GM18502 (cell line): Measurements from ENCODE around the gene DIAPH2.

Experiments used
- ATAC-seq: cut with Tn5 transposase; IDR thresholded peaks from one replicate; pipeline ENCODE4 v1.9.1; 2021; ENCODE audit warnings: mild to moderate bottlenecking; ENCODE audit not compliant: unreplicated experiment, poor library complexity

DIAPH2 gene

GRCh38 chrX:96684339-96685209 lies at the start of gene DIAPH2:
TSS of gene DIAPH2 (plus strand) at chrX:96684842.
- ATAC-seq = peak; percentile 85

DNA sequence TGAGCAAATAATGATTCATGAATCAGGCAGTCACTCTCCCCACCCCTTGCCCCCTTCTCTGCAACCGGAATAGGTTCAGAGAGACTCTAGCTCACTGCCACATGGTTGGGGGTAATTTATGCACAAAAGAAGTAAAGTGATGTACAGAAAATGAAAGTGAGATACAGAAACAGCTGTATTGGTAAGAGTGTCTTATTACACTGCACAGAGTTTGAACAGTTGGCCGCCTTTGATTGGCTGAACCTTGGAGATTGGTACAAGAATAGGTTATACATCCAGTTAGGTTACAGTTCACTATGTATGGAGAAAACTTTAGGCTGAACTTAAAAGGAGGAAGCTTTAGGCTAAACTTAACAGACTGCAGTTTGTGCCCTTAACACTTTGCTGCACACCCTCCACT lies 34.6 kb upstream of the DIAPH2 start:
- no peak for ATAC-seq

- ATAC-seq = no peak
Measured at GRCh38 chrX:96655947-96656623, 28.6 kb upstream of the DIAPH2 start.

DNA sequence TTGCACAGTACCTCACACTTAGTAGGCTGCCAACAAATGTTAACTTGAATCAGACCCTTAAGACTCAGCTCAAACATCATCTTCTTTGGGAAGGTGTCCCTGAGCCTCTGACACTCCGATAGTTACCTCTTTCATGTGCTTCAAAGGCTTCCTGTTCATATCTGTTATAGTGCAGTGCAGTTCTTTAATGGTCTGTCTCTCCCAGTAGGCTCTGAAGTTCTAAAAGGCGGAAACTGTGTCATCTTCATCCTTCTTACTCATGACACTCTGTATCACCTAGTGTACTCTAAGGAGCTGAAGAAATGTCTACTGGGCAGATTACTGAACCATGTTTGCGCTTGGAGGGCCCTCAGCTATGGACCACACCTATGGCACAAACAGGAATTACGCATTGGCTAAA lies 2.1 kb upstream of the DIAPH2 start:
- ATAC-seq = no peak

DNA sequence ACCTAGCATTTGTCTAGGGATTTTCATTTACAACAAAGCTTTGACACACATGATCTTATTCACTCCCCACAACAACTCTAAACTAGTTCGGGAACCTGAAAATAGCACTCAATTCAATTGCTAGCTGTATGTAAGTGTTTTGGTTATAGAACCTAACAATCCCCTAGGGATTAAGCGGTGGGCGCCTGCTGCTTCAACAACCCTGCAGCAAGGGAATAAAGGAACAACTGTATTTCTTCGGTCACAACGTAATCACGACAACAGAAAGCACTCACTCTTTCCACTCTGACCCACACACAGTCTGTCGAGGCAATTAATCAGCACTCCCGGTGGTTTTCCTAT lies 674 bp upstream of the DIAPH2 start:
- peak; percentile 2 for ATAC-seq

DNA sequence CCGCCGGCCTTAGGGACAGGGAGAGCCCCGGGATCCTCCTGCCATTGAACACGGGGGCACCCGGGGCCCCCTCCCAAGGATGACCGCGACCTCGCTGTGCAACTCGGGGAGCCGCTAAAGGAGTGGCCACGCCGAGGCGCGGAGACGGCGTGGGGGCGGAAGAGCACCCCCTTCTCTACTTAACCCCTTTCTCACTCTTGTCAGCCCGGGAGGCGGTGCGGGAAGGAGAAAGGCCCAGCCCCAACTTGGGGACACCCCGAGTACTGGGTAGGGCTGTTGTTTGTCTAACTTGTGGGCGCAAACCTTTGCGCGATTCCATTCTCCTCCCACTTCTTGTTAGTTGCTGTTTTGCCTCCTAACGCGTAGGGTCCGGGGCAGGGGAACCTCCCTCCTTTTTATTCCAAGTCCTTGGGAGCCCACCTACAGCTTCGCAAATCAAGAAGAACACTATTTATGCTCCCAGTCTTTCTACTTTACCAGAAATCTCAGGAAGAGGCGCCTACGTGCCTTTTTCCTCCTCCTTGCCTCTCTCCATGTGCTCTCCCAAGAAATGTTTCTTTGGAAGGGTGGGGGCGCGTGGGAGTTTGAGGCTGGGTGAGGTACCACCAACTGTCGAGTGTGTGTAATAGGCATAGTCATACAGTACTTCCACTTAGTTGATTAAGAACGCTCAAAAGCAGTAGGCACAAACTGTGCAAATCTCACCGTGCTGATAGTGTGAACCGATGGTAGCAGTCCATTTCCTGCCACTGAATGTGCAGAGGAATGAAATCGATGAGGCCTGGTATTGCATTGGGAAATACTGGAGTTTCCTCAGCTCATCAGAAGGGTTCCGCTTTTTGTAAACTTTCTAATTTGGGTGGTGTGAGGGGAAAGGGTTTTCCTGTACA lies 813 bp downstream of the DIAPH2 start:
- peak; percentile 34 for ATAC-seq

- no peak for ATAC-seq
Measured at GRCh38 chrX:96687776-96688175, 3.1 kb downstream of the DIAPH2 start.

GRCh38 chrX:96688789-96689188 lies 4.1 kb downstream of the DIAPH2 start:
- ATAC-seq = no peak

- ATAC-seq = no peak
Measured at GRCh38 chrX:96689991-96690390, 5.3 kb downstream of the DIAPH2 start.

DNA sequence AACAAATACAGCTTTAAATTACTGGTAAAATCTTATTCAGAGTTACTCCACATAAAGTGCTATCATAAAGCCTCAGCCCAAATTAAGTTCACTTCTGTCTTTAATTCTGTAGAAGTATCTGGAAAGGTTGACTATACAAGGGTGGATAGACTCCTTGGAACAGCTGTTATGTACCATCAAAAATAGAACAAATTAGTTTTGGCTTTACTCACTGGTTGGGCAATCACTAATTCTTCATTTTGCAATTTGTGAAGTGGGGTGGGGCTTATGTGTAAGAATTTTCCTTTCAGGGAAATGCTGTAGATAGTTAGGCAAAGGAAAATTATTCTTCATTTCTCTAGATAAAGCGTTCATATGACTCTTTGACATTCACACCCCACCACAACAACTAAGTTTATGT lies 7.8 kb downstream of the DIAPH2 start:
- no peak for ATAC-seq

DNA sequence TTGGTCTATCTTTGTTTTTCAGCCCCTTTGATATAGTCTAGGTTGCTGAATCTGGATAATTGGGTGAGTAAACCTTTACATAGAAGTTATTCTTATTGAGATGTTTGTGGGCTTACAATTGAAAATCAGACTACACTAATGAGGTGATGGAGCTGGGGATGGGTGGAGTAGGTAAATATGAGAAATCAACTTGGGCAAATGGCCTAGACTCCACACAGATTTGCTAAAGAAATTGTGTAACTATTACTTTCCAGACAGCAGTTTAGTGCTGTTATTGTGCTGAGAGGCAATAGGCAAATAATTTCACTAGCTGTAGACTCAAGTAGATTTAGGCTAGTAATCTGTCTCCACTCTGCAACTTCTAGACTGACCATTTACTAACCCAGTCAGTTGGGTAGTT lies 8.2 kb downstream of the DIAPH2 start:
- no peak for ATAC-seq

- ATAC-seq = no peak
Measured at GRCh38 chrX:96693407-96693806, 8.8 kb downstream of the DIAPH2 start.

GRCh38 chrX:96696462-96696861 lies 11.8 kb downstream of the DIAPH2 start:
- no peak for ATAC-seq

DNA sequence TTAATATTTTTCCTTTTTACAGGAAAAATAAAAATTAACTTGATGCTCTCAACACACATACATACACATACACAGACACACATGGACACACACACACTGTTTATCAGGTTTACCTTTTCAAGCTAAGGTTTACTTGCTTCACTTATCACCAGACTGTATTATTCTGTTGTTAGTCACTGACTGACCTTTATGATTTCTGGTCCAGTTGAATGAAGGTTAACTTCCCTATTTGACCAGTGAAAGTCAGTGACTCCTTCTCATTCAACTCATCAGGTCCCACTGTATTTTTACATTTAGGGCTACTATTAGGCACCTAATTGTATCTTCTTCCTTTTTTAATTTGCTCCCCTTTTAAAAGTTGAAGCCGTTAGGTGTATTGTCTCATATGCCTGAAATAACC lies 16.0 kb downstream of the DIAPH2 start:
- no peak for ATAC-seq

- no peak for ATAC-seq
Measured at GRCh38 chrX:96703379-96703778, 18.7 kb downstream of the DIAPH2 start.

DNA sequence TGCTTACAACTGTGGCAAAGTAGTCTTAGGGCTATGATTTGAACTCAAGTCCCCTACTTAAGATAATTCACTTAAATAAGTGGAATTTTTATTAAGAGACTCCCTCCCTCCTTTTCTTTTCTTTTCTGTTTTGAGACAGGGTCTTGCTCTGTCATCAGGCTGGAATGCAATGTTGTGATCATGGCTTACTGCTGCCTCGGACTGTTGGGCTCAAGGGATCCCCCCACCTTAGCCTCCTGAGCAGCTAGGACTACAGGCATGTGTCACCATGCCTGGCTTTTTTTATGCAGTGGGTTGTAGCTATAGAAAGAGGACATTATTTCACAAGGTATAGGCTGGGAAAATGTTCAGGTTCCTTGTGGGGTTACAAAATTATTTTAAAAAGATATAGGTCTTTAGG lies 19.2 kb downstream of the DIAPH2 start:
- ATAC-seq = no peak

GRCh38 chrX:96704629-96705028 lies 20.0 kb downstream of the DIAPH2 start:
- no peak for ATAC-seq

GRCh38 chrX:96705905-96706304 lies 21.3 kb downstream of the DIAPH2 start:
- ATAC-seq = no peak

GRCh38 chrX:96707804-96708203 lies 23.2 kb downstream of the DIAPH2 start:
- no peak for ATAC-seq

GRCh38 chrX:96710031-96710430 lies 25.4 kb downstream of the DIAPH2 start:
- no peak for ATAC-seq

GRCh38 chrX:96713303-96713702 lies 28.7 kb downstream of the DIAPH2 start:
- no peak for ATAC-seq
